Kidney (tissue), 14 donors: ENCODE results near the gene SLC12A3. TPM values are rescaled to one million over a fixed set of nuclear protein-coding genes. Genes with fewer than 3 reads are reported as not detected.
A peak's percentile ranks its signal among the peaks of the same experiment; 100 is the strongest.

ENCODE experiments used
- DNase-seq, 5 donors: peaks; one replicate each; pipeline ENCODE4 v3.0.0-alpha.2; 2013 to 2020
- FAIRE-seq: peaks from 2 replicates; lab custom pipeline; 2012; peaks lifted over from hg19 to GRCh38; lab: Jason Lieb, UNC
- H3K27ac ChIP-seq, 2 donors: one replicate each; pipeline ENCODE4 v1.7.0; 2013; ENCODE audit warnings: low read depth in 2 of 2, low read length in 2 of 2, inconsistent platforms in 1 of 2
- H3K27me3 ChIP-seq: one replicate; pipeline ENCODE4 v1.7.1; 2013; ENCODE audit warnings: low read length, inconsistent platforms; ENCODE audit not compliant: control insufficient read depth, insufficient read depth
- H3K36me3 ChIP-seq, 3 donors: one replicate each; pipeline versions ENCODE4 v1.7.0 to v1.7.1; 2013; ENCODE audit warnings: low read length in 3 of 3, control low read depth in 1 of 3, inconsistent platforms in 1 of 3; ENCODE audit not compliant: insufficient read depth in 3 of 3, control insufficient read depth in 2 of 3
- H3K4me1 ChIP-seq, 3 donors: one replicate each; pipeline versions ENCODE4 v1.7.0 to v1.7.1; 2013; ENCODE audit warnings: low read length in 3 of 3, inconsistent platforms in 1 of 3, low read depth in 1 of 3; ENCODE audit not compliant: control insufficient read depth in 2 of 3, insufficient read depth in 2 of 3
- H3K4me3 ChIP-seq, 3 donors: one replicate each; pipeline versions ENCODE4 v1.7.0 to v1.8.1; 2013; ENCODE audit warnings: low read length in 3 of 3, control low read depth in 1 of 3, inconsistent platforms in 1 of 3
- H3K9ac ChIP-seq, 3 donors: one replicate each; pipeline versions ENCODE4 v1.7.0 to v1.7.1; 2013; ENCODE audit warnings: low read length in 3 of 3, control low read depth in 1 of 3, inconsistent platforms in 1 of 3
- H3K9me3 ChIP-seq, 3 donors: one replicate each; pipeline versions ENCODE4 v1.7.0 to v1.7.1; 2013; ENCODE audit warnings: low read length in 3 of 3, control low read depth in 1 of 3, inconsistent platforms in 1 of 3; ENCODE audit not compliant: control insufficient read depth in 2 of 3, insufficient read depth in 1 of 3
- CTCF ChIP-seq: IDR thresholded peaks from 3 replicates; pipeline ENCODE4 v1.5.1; 2012; ENCODE audit warnings: mild to moderate bottlenecking, moderate library complexity, borderline replicate concordance; ENCODE audit not compliant: insufficient read depth; ENCODE audit errors: extremely low read depth
- intact Hi-C: fragments of 100-400 bp; cut with DNase I; formaldehyde crosslinking; loops from one replicate; pipeline ENCODE4 v1.11.1; 2022
- polyA plus RNA-seq: library from polyadenylated mRNA; stranded (reverse); fragments of 350-450 nt; fragmentation: Illumina TruSeq; extraction: RNeasy Lipid Tissue Mini Kit (QIAGEN cat#74804); gene quantifications from one replicate; pipeline ENCODE4 v1.2.3, GENCODE V29; 2014; ENCODE audit warnings: low read depth, low replicate concordance; ENCODE audit not compliant: insufficient read depth
- total RNA-seq: library from RNA; stranded (reverse); fragmentation: NEBNext Ultra II Directional; extraction: Animal tissue kit (Norgen Biotek cat#: 25700); gene quantifications from one replicate; pipeline ENCODE4 v1.2.1, GENCODE V29; 2021
- donor health status: control.
- donor health status: control.
- donor health status: control.
- donor health status: control.
- donor health status: control.
- donor health status: DM: yes; HTN: yes; CAD: no.
- donor health status: Normal renal cell carcinoma (clear cell type).

The SLC12A3 gene
- total and polyA plus RNA-seq, 2 donors from 2014 or later: 5.4 to 277 TPM

DNA sequence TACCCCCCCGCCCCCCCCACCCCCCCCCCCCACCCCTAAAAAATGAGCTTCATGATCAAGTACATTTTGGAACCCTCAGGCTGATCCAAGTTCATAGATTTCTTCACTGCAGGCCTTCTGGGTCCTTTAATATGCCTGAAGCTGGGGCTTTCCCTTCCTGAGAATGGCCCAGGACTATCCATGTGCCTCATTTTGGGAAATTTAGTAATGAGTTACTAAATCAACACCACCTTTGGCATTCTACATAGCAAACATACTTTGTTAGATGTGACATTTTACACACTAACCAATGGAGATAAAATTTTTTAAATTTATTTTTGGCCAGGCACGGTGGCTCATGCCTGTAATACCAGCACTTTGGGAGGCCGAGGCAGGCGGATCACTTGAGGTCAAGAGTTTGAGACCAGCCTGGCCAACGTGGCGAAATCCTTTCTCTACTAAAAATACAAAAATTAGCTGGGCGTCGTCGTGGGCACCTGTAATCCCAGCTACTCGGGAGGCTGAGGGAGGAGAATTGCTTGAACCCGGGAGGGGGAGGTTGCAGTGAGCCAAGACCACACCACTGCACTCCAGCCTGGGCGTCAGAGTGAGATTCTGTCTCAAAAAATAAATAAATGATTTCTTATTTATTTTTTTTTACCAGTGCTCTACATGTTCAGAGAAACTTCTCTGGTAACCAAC, 81.0 kb downstream of the SLC12A3 start:
- H3K27ac ChIP-seq: no peak overlapping the region

GRCh38 chr16:56946767-56947603, 82.0 kb downstream of the SLC12A3 start:
- Histone ChIP-seq H3K9me3 (no peaks in the 10 kb centered on the region), H3K9ac (no peak overlapping the region), H3K4me3 (no peak overlapping the region), H3K27ac (no peak overlapping the region), H3K36me3 (peaks cover 11 to 36% (median 25%) of the 10 kb centered on the region in 3 donors), H3K4me1 (peaks cover 0 to 4% (median 3%) of the 10 kb centered on the region in 3 donors), H3K27me3 (no peaks in the 10 kb centered on the region)
- no peak for DNase-seq
- intact Hi-C loops: no loop called here
- FAIRE-seq: no peak
- TF ChIP-seq CTCF: no peak

More for the DNA sequence above, 81.0 kb downstream of the SLC12A3 start:
- DNase-seq: no peak
- Histone ChIP-seq H3K4me3 (no peak overlapping the region), H3K36me3 (peaks cover 17 to 45% (median 32%) of the 10 kb centered on the region in 3 donors), H3K9ac (no peak overlapping the region), H3K9me3 (no peaks in the 10 kb centered on the region), H3K27me3 (no peaks in the 10 kb centered on the region), H3K4me1 (peaks cover 0 to 6% (median 2%) of the 10 kb centered on the region in 3 donors)
- intact Hi-C loops: no loop called here
- no peak for FAIRE-seq
- TF ChIP-seq CTCF: no peak

- intact Hi-C loops: no loop called here
- DNase-seq (peak in 2 of 5 donors; percentile 12 to 15), FAIRE-seq (no peak)
- H3K4me3 ChIP-seq: no peak overlapping the region
- H3K9ac ChIP-seq: no peak overlapping the region
- no peaks in the 10 kb centered on the region for H3K27me3 ChIP-seq
- H3K36me3 ChIP-seq: peaks cover 11 to 30% (median 23%) of the 10 kb centered on the region in 3 donors
- no peak overlapping the region for H3K27ac ChIP-seq
- TF ChIP-seq CTCF: no peak
- peaks cover 0 to 4% (median 3%) of the 10 kb centered on the region in 3 donors for H3K4me1 ChIP-seq
- H3K9me3 ChIP-seq: no peaks in the 10 kb centered on the region
Observed at GRCh38 chr16:56947604-56947995, 82.6 kb downstream of the SLC12A3 start.
